Small intestine (tissue), 16 donors: ENCODE measurements around the gene OR2AJ1. TPM values are rescaled to one million over a fixed set of nuclear protein-coding genes. Genes with fewer than 3 reads are reported as not detected.

Source experiments
- DNase-seq, 2 donors: peaks; one replicate each; pipeline versions ENCODE4 v3.0.0 to v3.0.0-alpha.2; 2013
- FAIRE-seq: peaks from 2 replicates; lab custom pipeline; 2012; peaks lifted over from hg19 to GRCh38; lab: Jason Lieb, UNC
- H3K27ac ChIP-seq, 3 donors: one replicate each; pipeline ENCODE4 v1.5.1; 2013; ENCODE audit warnings: low read length in 2 of 3, mild to moderate bottlenecking in 2 of 3, control low read depth in 1 of 3, inconsistent platforms in 1 of 3, low read depth in 1 of 3, moderate library complexity in 1 of 3
- H3K27me3 ChIP-seq, 3 donors: one replicate each; pipeline ENCODE4 v1.6.1; 2013; ENCODE audit warnings: low read length in 3 of 3, inconsistent platforms in 1 of 3; ENCODE audit not compliant: control insufficient read depth in 3 of 3, insufficient read depth in 3 of 3
- H3K36me3 ChIP-seq, 3 donors: one replicate each; pipeline ENCODE4 v1.6.1; 2013; ENCODE audit warnings: low read length in 3 of 3, inconsistent platforms in 1 of 3, low read depth in 1 of 3, mild to moderate bottlenecking in 1 of 3, moderate library complexity in 1 of 3; ENCODE audit not compliant: control insufficient read depth in 3 of 3, insufficient read depth in 2 of 3
- H3K4me1 ChIP-seq, 3 donors: one replicate each; pipeline ENCODE4 v1.6.1; 2013; ENCODE audit warnings: low read length in 2 of 3, inconsistent platforms in 1 of 3, low read depth in 1 of 3, mild to moderate bottlenecking in 1 of 3, moderate library complexity in 1 of 3; ENCODE audit not compliant: control insufficient read depth in 3 of 3, insufficient read depth in 2 of 3
- H3K4me3 ChIP-seq, 3 donors: one replicate each; pipeline ENCODE4 v1.5.1; 2013; ENCODE audit warnings: low read length in 3 of 3, control low read depth in 1 of 3, inconsistent platforms in 1 of 3, low read depth in 1 of 3, mild to moderate bottlenecking in 1 of 3, moderate library complexity in 1 of 3
- H3K9me3 ChIP-seq, 2 donors: one replicate each; pipeline ENCODE4 v1.6.1; 2013; ENCODE audit warnings: low read depth in 1 of 2, low read length in 1 of 2; ENCODE audit not compliant: control insufficient read depth in 2 of 2, insufficient read depth in 1 of 2
- WGBS, 3 donors: extraction: QIAGEN DNeasy Blood & Tissue Kit; methylation state at CpG; one replicate each; pipeline ENCODE4 v1.1.7; 2013; 5-methylcytosine and 5-hydroxymethylcytosine counted together
- long read RNA-seq, 10 donors: transcript quantifications; one replicate each; lab custom pipeline, GENCODE V29; 2026
- polyA plus RNA-seq, 4 donors: library from polyadenylated mRNA; stranded (reverse) in 3 of 4; unstranded in 1 of 4; fragments of 200-250 nt in 3 of 4; fragments of 120-200 nt in 1 of 4; gene quantifications; one replicate each; pipeline versions ENCODE4 v1.2.1 to v1.2.3, GENCODE V29; 2013
- donor health status: healthy with polysubstance abuse.
- donor health status: control.
- donor health status: control.
- donor health status: Bipolar disorder and iron deficiency.
- donor health status: healthy.

The OR2AJ1 gene, protein sequence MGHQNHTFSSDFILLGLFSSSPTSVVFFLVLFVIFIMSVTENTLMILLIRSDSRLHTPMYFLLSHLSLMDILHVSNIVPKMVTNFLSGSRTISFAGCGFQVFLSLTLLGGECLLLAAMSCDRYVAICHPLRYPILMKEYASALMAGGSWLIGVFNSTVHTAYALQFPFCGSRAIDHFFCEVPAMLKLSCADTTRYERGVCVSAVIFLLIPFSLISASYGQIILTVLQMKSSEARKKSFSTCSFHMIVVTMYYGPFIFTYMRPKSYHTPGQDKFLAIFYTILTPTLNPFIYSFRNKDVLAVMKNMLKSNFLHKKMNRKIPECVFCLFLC
- not detected for polyA plus RNA-seq
- long read RNA-seq, donor 1 = 0 reads
- long read RNA-seq, donor 2 = 0 reads
- long read RNA-seq, donor 3 = 0 reads
- long read RNA-seq, donor 4 = 0 reads
- long read RNA-seq, donor 5 = 0 reads
- long read RNA-seq, donor 6 = 0 reads
- long read RNA-seq, donor 7 = 0 reads
- long read RNA-seq, donor 8 = 0 reads
- long read RNA-seq, donor 9 = 0 reads
- long read RNA-seq, donor 10 = 0 reads

DNA sequence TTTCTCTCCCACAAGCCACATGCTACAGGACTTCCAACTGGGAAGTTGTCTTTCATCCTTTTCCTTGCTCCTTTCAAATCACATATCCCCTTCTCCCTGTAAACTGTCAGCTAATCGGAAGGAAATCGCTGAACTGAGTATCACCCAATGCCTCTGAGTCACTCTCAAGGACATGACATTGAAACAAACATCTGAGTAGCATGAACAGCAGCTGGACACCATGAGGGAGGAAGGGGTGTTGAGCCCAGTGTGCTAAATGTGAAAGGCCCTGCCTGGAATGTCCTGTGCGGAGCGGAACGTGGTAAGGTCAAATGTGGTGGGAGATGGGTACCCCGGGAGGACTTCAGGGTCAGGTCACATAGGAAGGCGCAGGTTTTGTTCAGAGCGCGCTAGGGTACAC is at the start of gene OR2AJ1:
OR2AJ1 (plus strand) TSS at position 22 of the 400 bp plus-strand sequence. CDS start 8,880 bp downstream, outside the sequence.
- FAIRE-seq (no peak), DNase-seq (no peak)
- Histone ChIP-seq H3K27ac (no peak within 1 kb of the TSS), H3K4me1 (no peaks in the 10 kb centered on the region), H3K9me3 (peaks cover 0 to 4% of the 10 kb centered on the region in 2 donors), H3K36me3 (no peaks in the 10 kb centered on the region), H3K4me3 (no peak within 1 kb of the TSS), H3K27me3 (no peaks in the 10 kb centered on the region)
- 90 to 93% (median 91%) methylated on average over 9 of the region's 9 CpGs for WGBS, 3 donors

GRCh38 chr1:247883346-247883745 is 41.3 kb upstream of the OR2AJ1 start:
- no peaks in the 10 kb centered on the region for H3K4me1 ChIP-seq
- H3K36me3 ChIP-seq = no peaks in the 10 kb centered on the region
- H3K9me3 ChIP-seq = peaks cover 1 to 19% of the 10 kb centered on the region in 2 donors
- no peak for DNase-seq
- no peaks in the 10 kb centered on the region for H3K27me3 ChIP-seq
- FAIRE-seq = no peak
- H3K27ac ChIP-seq = no peak overlapping the region
- 84 to 85% (median 85%) methylated on average over 9 of the region's 9 CpGs for WGBS, 3 donors
- no peak overlapping the region for H3K4me3 ChIP-seq

GRCh38 chr1:247884797-247885413 is 39.8 kb upstream of the OR2AJ1 start:
- H3K36me3 ChIP-seq = no peaks in the 10 kb centered on the region
- WGBS, 3 donors = 89% methylated on average over 10 of the region's 10 CpGs
- no peaks in the 10 kb centered on the region for H3K4me1 ChIP-seq
- no peaks in the 10 kb centered on the region for H3K27me3 ChIP-seq
- H3K4me3 ChIP-seq = no peak overlapping the region
- H3K9me3 ChIP-seq = peaks cover 1 to 12% of the 10 kb centered on the region in 2 donors
- H3K27ac ChIP-seq = no peak overlapping the region
- DNase-seq = no peak
- no peak for FAIRE-seq

DNA sequence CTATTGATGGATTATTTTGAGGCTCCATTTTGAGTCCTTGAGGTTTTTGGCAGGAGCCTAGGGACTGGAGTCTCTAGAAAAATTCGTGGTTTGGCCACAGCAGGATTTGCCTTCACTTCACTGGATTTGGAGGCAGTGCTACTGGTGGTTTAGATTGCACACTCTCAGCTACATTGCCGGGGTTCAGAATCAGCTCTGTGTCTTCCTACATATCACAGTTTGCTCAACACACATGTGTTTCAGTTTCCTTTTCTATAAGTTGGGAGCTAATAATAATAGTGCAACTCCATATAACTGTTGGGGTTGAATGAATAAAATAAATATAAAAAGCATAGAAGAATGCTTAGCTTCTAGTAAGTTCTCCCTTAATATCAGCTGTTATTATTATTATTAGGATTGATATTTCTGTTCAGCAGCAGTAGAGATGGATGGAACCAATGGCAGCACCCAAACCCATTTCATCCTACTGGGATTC is 29.5 kb upstream of the OR2AJ1 start, which contains the start of gene OR2W3:
OR2W3 (plus strand) TSS at position 425 of the 475 bp plus-strand sequence; CDS start at position 425, 0 bp downstream.
- Histone ChIP-seq H3K9me3 (peaks cover 0 to 16% of the 10 kb centered on the region in 2 donors), H3K27me3 (no peaks in the 10 kb centered on the region), H3K36me3 (no peaks in the 10 kb centered on the region), H3K4me1 (no peaks in the 10 kb centered on the region), H3K27ac (no peak within 1 kb of the TSS), H3K4me3 (no peak within 1 kb of the TSS)
- DNase-seq (no peak), FAIRE-seq (no peak)
- WGBS, 3 donors = 41 to 45% (median 42%) methylated on average over 2 of the region's 2 CpGs

GRCh38 chr1:247895976-247896375 is 28.7 kb upstream of the OR2AJ1 start:
- H3K9me3 ChIP-seq = peaks cover 0 to 18% of the 10 kb centered on the region in 2 donors
- no peaks in the 10 kb centered on the region for H3K27me3 ChIP-seq
- WGBS, 3 donors = 87 to 94% (median 88%) methylated on average over 14 of the region's 14 CpGs
- FAIRE-seq (no peak), DNase-seq (no peak)
- no peaks in the 10 kb centered on the region for H3K36me3 ChIP-seq
- no peak overlapping the region for H3K4me3 ChIP-seq
- no peak overlapping the region for H3K27ac ChIP-seq
- no peaks in the 10 kb centered on the region for H3K4me1 ChIP-seq

DNA sequence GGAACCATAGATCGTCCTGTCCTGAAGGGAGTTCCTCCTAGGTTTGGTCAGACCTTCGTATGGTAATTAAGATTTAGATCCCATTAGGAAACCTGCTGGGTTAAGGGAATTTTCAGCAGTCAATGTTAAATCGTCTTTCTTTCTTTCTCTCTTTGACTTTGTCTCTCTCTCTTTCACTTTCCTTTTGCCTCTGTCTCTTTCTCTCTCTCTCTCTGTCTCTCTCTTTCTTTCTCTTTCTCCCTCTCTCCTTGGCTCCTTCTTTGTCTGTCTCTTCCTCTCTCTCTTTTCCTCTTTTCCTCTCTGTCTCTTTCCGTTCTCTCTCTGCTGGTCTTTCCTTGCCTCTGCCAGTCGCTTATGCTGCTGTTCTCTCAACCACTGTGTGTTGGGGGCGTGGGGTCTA is 20.6 kb upstream of the OR2AJ1 start:
- Histone ChIP-seq H3K36me3 (no peaks in the 10 kb centered on the region), H3K27me3 (no peaks in the 10 kb centered on the region), H3K9me3 (peaks cover 0 to 24% of the 10 kb centered on the region in 2 donors), H3K4me1 (no peaks in the 10 kb centered on the region), H3K27ac (no peak overlapping the region), H3K4me3 (no peak overlapping the region)
- no peak for FAIRE-seq
- 72 to 84% (median 79%) methylated on average over 6 of the region's 6 CpGs for WGBS, 3 donors
- DNase-seq = no peak

GRCh38 chr1:247905181-247905580 is 19.5 kb upstream of the OR2AJ1 start:
- WGBS, 3 donors = 86 to 92% (median 91%) methylated on average over 13 of the region's 13 CpGs
- no peaks in the 10 kb centered on the region for H3K4me1 ChIP-seq
- peaks cover 0 to 24% of the 10 kb centered on the region in 2 donors for H3K9me3 ChIP-seq
- FAIRE-seq (no peak), DNase-seq (no peak)
- no peak overlapping the region for H3K4me3 ChIP-seq
- H3K36me3 ChIP-seq = no peaks in the 10 kb centered on the region
- no peak overlapping the region for H3K27ac ChIP-seq
- no peaks in the 10 kb centered on the region for H3K27me3 ChIP-seq

DNA sequence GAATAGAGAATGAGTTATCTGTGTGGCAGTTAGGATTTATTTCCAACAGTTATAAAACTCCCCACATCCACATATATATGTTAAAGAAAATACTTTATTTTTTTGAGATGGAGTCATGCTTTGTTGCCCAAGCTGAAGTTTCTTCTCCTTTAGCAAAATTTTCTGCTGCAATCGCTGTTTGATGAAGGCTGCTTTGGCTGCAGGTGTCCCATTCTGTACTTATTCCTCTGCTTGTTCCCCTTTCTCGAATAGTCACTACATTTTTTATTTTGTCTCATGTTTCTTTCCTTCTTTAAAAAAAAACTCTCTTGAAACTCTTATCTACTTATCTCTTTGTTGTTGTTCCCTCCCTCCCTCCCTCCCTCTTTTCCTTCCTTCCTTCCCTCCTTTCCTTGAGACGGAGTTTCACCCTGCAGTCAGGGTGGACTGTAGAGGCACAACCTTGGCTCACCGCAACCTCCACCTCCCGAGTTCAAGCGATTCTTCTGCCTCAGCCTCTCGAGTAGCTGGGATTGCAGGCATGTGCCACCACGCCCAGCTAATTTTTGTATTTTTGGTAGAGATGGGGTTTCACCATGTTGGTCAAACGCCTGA is 18.7 kb upstream of the OR2AJ1 start:
- H3K27ac ChIP-seq = no peak overlapping the region
- H3K36me3 ChIP-seq = no peaks in the 10 kb centered on the region
- FAIRE-seq (no peak), DNase-seq (no peak)
- no peaks in the 10 kb centered on the region for H3K4me1 ChIP-seq
- 61 to 72% (median 64%) methylated on average over 9 of the region's 9 CpGs for WGBS, 3 donors
- H3K27me3 ChIP-seq = no peaks in the 10 kb centered on the region
- no peak overlapping the region for H3K4me3 ChIP-seq
- H3K9me3 ChIP-seq = peaks cover 0 to 21% of the 10 kb centered on the region in 2 donors
